ENCODE results near the gene CSF3R.

GRCh38 chr1:36472656-36473055 lies 10.1 kb downstream of the CSF3R start:
- TF ChIP-seq RAD21 (IDR thresholded peaks at IDR 0.05; ENCODE audit: low read length) (no peak), BHLHE40 (IDR thresholded peaks at IDR 0.05; ENCODE audit: low read depth, low read length) (no peak), CHD1 (IDR thresholded peaks at IDR 0.05; ENCODE audit: low read depth, low read length) (no peak), CTCF (conservative IDR thresholded peaks at IDR 0.05; ENCODE audit: low read depth, low read length) (no peak), SMC3 (IDR thresholded peaks at IDR 0.05; ENCODE audit: low read depth, low read length) (no peak), POLR2A (IDR thresholded peaks at IDR 0.05; ENCODE audit: low read depth, low read length) (no peak), MAFK (IDR thresholded peaks at IDR 0.05; ENCODE audit: low read depth, low read length) (no peak), RFX5 (IDR thresholded peaks at IDR 0.05; ENCODE audit: low read depth, low read length) (no peak), RCOR1 (IDR thresholded peaks at IDR 0.05; ENCODE audit: insufficient replicate concordance, low read length) (no peak), MAZ (IDR thresholded peaks at IDR 0.05; ENCODE audit: borderline replicate concordance, low read depth, low read length) (no peak), CEBPB (IDR thresholded peaks at IDR 0.05; ENCODE audit: low read depth, low read length) (no peak), MXI1 (IDR thresholded peaks at IDR 0.05; ENCODE audit: borderline replicate concordance, low read depth, low read length) (no peak)

All from IMR-90 (cell line).